ENCODE data around the gene WDR53. TPM values are rescaled to one million over a fixed set of nuclear protein-coding genes. Genes with fewer than 3 reads are reported as not detected.

The WDR53 gene
- total RNA-seq: 7.2 and 9.5 TPM in 2 replicates

DNA sequence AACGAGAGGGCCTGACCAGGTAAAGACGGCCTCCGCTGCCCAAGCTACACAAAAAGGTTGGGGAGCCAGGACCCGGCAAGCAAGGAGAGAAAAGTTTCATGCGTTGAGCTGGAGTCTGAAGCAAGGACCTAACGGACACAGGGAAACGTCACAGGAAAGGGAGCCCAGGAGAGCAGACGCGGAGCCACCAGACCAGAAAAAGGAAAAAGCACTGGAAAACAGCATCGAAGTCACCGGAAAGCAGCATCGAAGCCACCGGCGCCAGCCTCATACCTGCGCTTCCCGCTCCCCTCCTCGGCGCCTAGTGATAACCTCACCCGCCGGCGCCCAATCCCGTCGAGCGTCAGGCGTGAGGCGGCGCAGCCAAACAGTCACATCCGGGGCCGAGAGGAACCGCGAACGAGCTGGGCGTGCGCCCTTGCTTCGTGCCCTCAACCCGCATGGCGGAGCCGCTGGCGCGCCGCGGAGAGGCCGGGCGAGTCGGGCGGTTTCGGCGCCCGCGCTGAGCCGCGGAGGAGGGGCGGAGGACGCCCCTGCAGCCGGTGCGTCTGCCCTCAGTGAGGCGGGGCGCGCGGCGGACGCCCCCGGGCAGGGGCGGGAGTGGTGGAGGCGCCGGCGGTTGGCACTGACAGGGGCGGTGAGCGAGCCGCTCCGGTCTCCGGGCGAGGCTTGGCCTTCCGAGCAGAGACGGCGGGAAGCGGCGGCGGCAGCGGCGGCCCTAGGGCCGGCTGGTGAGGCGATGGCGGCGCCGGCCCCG lies at the start of gene WDR53, which contains the start of gene FBXO45:
TSS of gene WDR53 (minus strand) at position 309 of the 757 bp plus-strand sequence. CDS start 7,079 bp downstream, outside the sequence.
TSS of gene FBXO45 (plus strand) at position 415 of the 757 bp plus-strand sequence. CDS start at position 740, 325 bp downstream.

DNA sequence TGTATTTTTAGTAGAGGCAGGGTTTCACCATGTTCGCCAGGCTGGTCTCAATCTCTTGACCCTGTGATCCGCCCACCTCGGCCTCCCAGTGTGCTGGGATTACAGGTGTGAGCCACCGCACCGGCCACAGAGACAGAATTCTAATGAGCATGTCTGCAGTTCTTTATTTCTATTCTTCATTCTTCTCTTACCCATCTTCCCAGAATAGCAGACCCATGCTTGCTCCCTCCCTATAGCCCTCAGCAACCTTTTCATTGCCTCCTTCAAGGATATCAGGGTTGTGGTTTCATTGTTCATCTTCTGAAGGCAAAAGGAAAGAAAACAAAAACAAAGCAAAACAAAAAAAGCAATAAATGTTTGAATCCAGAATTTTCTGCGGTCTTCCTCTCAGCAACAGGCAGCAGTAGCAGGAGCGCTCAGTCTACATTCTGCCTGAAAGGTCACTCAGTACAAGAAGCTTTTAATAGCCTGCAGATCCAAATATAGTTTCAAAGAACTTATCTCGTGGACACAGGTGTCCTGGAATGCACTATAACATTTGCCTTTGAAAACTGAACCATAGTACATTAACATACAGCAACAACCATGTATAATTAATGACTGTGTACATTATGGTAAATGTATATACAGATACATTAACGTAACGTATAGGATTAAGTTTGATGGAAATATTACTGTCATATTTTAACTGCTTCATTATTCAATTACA lies 53.3 kb downstream of the WDR53 start, which contains the start of gene SMCO1:
TSS of gene SMCO1 (minus strand) at position 434 of the 709 bp plus-strand sequence. CDS start at position 297, 137 bp downstream.

Other genes with a start within 250 kb of the WDR53 start
- not detected in 2 replicates for gene TM4SF19, start 230.2 kb downstream of the WDR53 start, total RNA-seq
- gene UBXN7, start 136.1 kb downstream of the WDR53 start, total RNA-seq: 6.5 and 10.2 TPM in 2 replicates
- gene RNF168, start 64.8 kb downstream of the WDR53 start, total RNA-seq: 10.6 and 13.5 TPM in 2 replicates
- gene SMCO1, start 53.2 kb downstream of the WDR53 start, total RNA-seq: not detected in 2 replicates
- gene FBXO45, start 106 bp upstream of the WDR53 start, total RNA-seq: 3.2 and 3.7 TPM in 2 replicates
- 0.23 and 0.85 TPM in 2 replicates for gene NRROS, start 71.1 kb upstream of the WDR53 start, total RNA-seq
- gene CEP19, start 143.7 kb upstream of the WDR53 start, total RNA-seq: 5.2 and 5.6 TPM in 2 replicates
- 16.9 and 23.3 TPM in 2 replicates for gene PIGX, start 143.8 kb upstream of the WDR53 start, total RNA-seq
- gene PAK2, start 171.3 kb upstream of the WDR53 start, total RNA-seq: 22.1 and 26.4 TPM in 2 replicates

All from pericardium fibroblast (primary cell).